Psoas muscle (tissue), 8 donors: ENCODE data around the gene DSE. TPM values are rescaled to one million over a fixed set of nuclear protein-coding genes. Genes with fewer than 3 reads are reported as not detected.

Experiments used
- ATAC-seq, 4 donors: fragments of 200-7000 bp; cut with Tn5 transposase; one replicate each; pipeline ENCODE4 v1.9.1; 2020; ENCODE audit warnings: moderate library complexity in 3 of 4, mild to moderate bottlenecking in 2 of 4
- DNase-seq, 2 donors: peaks; one replicate each; pipeline ENCODE4 v3.0.0-alpha.2; 2020
- H3K27ac ChIP-seq: fragments of 200-600 bp; one replicate; pipeline ENCODE4 v1.8.0; 2022
- H3K27me3 ChIP-seq, 3 donors: fragments of 200-600 bp in 1 of 3; one replicate each; pipeline versions ENCODE4 v1.6.1 to v1.8.0; 2013 to 2022; ENCODE audit warnings: low read length in 2 of 3, mild to moderate bottlenecking in 2 of 3, moderate library complexity in 1 of 3; ENCODE audit not compliant: insufficient read depth in 3 of 3
- H3K36me3 ChIP-seq, 2 donors: fragments of 200-600 bp in 1 of 2; one replicate each; pipeline versions ENCODE4 v1.6.1 to v1.8.0; 2013 to 2022; ENCODE audit warnings: low read depth in 1 of 2, mild to moderate bottlenecking in 1 of 2, moderate library complexity in 1 of 2; ENCODE audit not compliant: insufficient read depth in 1 of 2
- H3K4me1 ChIP-seq: fragments of 200-600 bp; one replicate; pipeline ENCODE4 v1.8.0; 2022
- H3K4me3 ChIP-seq: fragments of 200-600 bp; one replicate; pipeline ENCODE4 v1.8.0; 2022; ENCODE audit warnings: mild to moderate bottlenecking
- H3K9me3 ChIP-seq: fragments of 200-600 bp; one replicate; pipeline ENCODE4 v1.8.0; 2022
- WGBS, 3 donors: extraction: QIAGEN DNeasy Blood & Tissue Kit; methylation state at CpG; one replicate each; pipeline versions ENCODE4 v1.1.6 to v1.1.7; 2013; 5-methylcytosine and 5-hydroxymethylcytosine counted together
- intact Hi-C, 2 donors: fragments of 100-400 bp; cut with DNase I; formaldehyde crosslinking; loops; one replicate each; pipeline versions ENCODE4 v1.11.0 to v1.14.2; 2022
- polyA plus RNA-seq, 3 donors: library from polyadenylated mRNA; stranded (reverse); fragments of 200-250 nt; gene quantifications; one replicate each; pipeline ENCODE4 v1.2.3, GENCODE V29; 2013
- total RNA-seq, 4 donors: library from RNA; stranded (reverse); fragmentation: NEBNext Ultra II Directional in 2 of 4; extraction: Animal tissue kit (Norgen Biotek cat#: 25700) in 2 of 4; gene quantifications; one replicate each; pipeline versions ENCODE4 v1.2.1 to v1.2.4, GENCODE V29; 2021 to 2023
- TF ChIP-seq, protein P1 (sequence below): fragments of 200-600 bp; IDR thresholded peaks from one replicate; pipeline ENCODE4 v1.8.0; 2022; ENCODE audit warnings: antibody characterized with exemption
- donor health status: healthy with polysubstance abuse.
- donor health status: DM: no; HTN: no; CAD: no; lungs with moderate emphysema.
- donor health status: Bipolar disorder and iron deficiency.
- donor health status: healthy.
- donor health status: DM: yes; HTN: yes; CAD: no.
- donor health status: DM: no; HTN: no; CAD: no.
- donor health status: DM: no; HTN: no; CAD: no.
- donor health status: DM: yes; HTN: yes; CAD: no.

The DSE gene
- total and polyA plus RNA-seq, 7 donors, result 2.3 to 26.7 (median 9.6) TPM

DNA sequence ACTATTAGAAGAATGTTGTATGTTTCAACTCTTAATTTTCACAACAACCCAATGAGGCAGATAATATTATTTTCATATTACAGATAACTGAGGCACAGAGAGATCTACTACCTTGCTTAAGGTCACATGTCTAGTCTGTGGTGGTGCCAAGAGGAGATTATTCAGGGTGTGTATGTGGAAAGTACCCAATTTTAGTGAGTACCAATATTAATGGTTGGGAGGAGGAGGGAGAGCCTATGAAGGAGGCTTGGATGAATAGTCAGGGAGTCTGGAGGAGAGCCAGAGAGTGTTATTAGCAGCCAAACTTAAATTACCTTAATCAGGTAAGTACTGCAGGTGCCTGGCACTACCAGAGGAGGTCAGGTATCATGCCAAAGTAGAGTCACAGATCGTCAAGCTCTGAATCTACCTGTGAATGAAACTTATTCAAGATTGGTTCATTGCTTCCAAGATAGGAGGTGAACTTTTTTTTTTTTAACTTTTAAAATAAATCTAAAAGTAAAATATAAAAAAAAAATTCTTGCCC lies 79.5 kb downstream of the DSE start:
- Histone ChIP-seq H3K4me3 (no peak overlapping the region), H3K9me3 (no peaks in the 10 kb centered on the region), H3K27me3 (no peaks in the 10 kb centered on the region), H3K27ac (no peak overlapping the region), H3K4me1 (no peaks in the 10 kb centered on the region), H3K36me3 (no peaks in the 10 kb centered on the region)
- WGBS, 3 donors, result 81 to 96% (median 81%) methylated on average over 1 of the region's 1 CpG
- intact Hi-C loops, result no loop called here
- no peak for DNase-seq
- ATAC-seq, result no peak
- TF ChIP-seq, protein P1, sequence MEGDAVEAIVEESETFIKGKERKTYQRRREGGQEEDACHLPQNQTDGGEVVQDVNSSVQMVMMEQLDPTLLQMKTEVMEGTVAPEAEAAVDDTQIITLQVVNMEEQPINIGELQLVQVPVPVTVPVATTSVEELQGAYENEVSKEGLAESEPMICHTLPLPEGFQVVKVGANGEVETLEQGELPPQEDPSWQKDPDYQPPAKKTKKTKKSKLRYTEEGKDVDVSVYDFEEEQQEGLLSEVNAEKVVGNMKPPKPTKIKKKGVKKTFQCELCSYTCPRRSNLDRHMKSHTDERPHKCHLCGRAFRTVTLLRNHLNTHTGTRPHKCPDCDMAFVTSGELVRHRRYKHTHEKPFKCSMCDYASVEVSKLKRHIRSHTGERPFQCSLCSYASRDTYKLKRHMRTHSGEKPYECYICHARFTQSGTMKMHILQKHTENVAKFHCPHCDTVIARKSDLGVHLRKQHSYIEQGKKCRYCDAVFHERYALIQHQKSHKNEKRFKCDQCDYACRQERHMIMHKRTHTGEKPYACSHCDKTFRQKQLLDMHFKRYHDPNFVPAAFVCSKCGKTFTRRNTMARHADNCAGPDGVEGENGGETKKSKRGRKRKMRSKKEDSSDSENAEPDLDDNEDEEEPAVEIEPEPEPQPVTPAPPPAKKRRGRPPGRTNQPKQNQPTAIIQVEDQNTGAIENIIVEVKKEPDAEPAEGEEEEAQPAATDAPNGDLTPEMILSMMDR, result no peak

DNA sequence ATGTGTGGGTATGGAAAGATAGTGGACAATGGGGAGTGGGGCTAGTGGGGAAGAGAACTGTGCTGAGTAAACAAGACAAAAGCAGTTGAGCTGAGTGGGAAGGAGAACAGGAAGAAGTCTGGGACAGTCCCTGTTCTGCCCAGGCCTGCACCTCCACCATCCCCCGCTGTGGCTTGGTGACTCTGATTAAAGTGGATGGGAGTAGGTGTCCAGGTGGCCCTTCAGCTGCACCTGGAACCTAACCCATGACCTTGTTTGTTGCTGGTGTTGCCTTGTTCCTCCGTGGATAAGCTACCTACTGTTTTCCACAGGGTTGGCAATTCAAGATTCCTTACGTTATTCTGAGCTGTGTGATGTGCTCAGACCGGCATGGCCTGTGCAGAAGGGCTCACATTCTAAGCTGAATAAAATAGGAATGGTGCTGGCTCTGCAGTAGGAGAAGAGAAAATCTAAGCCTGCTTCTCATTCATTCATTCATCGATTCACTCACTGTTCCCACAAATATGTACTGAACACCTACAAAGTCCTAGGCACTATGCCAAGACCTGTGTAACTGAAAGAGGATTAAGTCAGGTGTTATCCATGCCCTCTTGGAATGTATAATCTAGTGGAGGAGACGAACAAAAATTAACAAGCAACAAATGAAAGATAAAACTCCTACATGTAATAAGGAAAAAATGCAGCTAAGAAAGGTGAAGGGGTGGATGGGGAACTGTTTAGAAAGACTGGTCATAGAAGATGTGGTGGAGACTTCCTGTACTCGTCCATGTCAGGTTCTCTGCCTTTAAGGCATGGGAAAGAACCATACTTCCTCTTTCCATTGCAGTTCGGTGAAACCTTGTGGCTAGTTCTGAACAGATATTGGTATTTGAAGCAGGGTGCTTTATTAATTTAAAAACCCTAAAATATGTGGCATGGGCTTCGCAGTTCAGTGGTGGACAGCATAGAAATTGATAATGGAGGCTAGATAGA lies 80.3 kb downstream of the DSE start:
- DNase-seq, result no peak
- Histone ChIP-seq H3K4me1 (no peaks in the 10 kb centered on the region), H3K4me3 (no peak overlapping the region), H3K9me3 (no peaks in the 10 kb centered on the region), H3K27ac (no peak overlapping the region), H3K27me3 (no peaks in the 10 kb centered on the region), H3K36me3 (no peaks in the 10 kb centered on the region)
- no peak for ATAC-seq
- 79 to 84% (median 82%) methylated on average over 9 of the region's 9 CpGs for WGBS, 3 donors
- TF ChIP-seq, protein P1, result no peak
- intact Hi-C loops, result no loop called here

DNA sequence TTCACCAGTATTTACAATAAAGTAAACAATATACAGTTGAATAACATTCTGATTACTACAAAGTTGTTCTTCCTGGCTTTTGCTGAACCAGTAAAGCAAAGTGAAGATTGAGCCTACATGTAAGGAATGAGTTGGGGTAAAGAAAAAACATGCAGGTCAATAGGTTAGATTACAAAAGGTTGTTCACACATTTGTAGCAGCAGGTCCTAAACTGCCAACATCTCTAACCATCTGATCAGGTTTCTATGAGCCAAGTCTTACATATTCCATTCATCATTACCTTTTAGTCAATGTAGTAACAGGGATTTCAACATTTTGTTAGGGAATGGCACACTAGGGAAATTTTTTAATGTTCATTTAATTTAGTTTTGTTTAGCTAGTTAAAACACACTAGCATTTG lies 81.2 kb downstream of the DSE start:
- intact Hi-C loops, result no loop called here
- Histone ChIP-seq H3K27ac (no peak overlapping the region), H3K4me1 (no peaks in the 10 kb centered on the region), H3K4me3 (no peak overlapping the region), H3K36me3 (no peaks in the 10 kb centered on the region), H3K9me3 (no peaks in the 10 kb centered on the region), H3K27me3 (no peaks in the 10 kb centered on the region)
- no peak for DNase-seq
- ATAC-seq, result no peak
- TF ChIP-seq, protein P1, result no peak

DNA sequence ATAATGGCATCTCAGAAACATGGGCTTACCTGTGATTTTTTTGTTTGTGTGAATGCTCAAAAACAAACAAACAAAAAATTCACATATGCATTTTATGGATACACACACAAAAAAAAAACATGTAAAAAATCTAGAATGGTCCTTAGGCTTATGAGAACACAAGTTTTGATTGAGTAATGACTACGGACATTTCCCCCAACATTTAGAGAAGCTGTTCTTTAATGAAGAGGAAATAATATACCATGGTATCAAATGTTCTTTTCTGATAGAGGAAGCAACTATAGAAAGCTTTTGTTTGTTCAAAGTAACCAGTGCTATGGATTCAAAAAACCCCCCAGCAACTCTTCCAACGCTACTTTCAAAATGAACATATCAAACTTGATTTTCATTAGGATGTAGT lies 81.8 kb downstream of the DSE start:
- no peaks in the 10 kb centered on the region for H3K27me3 ChIP-seq
- intact Hi-C loops, result no loop called here
- H3K4me1 ChIP-seq, result no peaks in the 10 kb centered on the region
- TF ChIP-seq, protein P1, result no peak
- H3K9me3 ChIP-seq, result no peaks in the 10 kb centered on the region
- no peak overlapping the region for H3K4me3 ChIP-seq
- DNase-seq (no peak), ATAC-seq (no peak)
- H3K27ac ChIP-seq, result no peak overlapping the region
- H3K36me3 ChIP-seq, result no peaks in the 10 kb centered on the region
- WGBS, 3 donors, result 93 to 95% (median 94%) methylated on average over 2 of the region's 2 CpGs
